ENCODE results near the gene TEP1.

GRCh38 chr14:20375471-20375870 lies 37.8 kb downstream of the TEP1 start:
- TF ChIP-seq, protein P1, sequence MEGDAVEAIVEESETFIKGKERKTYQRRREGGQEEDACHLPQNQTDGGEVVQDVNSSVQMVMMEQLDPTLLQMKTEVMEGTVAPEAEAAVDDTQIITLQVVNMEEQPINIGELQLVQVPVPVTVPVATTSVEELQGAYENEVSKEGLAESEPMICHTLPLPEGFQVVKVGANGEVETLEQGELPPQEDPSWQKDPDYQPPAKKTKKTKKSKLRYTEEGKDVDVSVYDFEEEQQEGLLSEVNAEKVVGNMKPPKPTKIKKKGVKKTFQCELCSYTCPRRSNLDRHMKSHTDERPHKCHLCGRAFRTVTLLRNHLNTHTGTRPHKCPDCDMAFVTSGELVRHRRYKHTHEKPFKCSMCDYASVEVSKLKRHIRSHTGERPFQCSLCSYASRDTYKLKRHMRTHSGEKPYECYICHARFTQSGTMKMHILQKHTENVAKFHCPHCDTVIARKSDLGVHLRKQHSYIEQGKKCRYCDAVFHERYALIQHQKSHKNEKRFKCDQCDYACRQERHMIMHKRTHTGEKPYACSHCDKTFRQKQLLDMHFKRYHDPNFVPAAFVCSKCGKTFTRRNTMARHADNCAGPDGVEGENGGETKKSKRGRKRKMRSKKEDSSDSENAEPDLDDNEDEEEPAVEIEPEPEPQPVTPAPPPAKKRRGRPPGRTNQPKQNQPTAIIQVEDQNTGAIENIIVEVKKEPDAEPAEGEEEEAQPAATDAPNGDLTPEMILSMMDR (conservative IDR thresholded peaks at IDR 0.05; ENCODE audit: low read depth in 2 of 2) = no peak
- TF ChIP-seq, protein P2, sequence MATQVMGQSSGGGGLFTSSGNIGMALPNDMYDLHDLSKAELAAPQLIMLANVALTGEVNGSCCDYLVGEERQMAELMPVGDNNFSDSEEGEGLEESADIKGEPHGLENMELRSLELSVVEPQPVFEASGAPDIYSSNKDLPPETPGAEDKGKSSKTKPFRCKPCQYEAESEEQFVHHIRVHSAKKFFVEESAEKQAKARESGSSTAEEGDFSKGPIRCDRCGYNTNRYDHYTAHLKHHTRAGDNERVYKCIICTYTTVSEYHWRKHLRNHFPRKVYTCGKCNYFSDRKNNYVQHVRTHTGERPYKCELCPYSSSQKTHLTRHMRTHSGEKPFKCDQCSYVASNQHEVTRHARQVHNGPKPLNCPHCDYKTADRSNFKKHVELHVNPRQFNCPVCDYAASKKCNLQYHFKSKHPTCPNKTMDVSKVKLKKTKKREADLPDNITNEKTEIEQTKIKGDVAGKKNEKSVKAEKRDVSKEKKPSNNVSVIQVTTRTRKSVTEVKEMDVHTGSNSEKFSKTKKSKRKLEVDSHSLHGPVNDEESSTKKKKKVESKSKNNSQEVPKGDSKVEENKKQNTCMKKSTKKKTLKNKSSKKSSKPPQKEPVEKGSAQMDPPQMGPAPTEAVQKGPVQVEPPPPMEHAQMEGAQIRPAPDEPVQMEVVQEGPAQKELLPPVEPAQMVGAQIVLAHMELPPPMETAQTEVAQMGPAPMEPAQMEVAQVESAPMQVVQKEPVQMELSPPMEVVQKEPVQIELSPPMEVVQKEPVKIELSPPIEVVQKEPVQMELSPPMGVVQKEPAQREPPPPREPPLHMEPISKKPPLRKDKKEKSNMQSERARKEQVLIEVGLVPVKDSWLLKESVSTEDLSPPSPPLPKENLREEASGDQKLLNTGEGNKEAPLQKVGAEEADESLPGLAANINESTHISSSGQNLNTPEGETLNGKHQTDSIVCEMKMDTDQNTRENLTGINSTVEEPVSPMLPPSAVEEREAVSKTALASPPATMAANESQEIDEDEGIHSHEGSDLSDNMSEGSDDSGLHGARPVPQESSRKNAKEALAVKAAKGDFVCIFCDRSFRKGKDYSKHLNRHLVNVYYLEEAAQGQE (IDR thresholded peaks at IDR 0.05; ENCODE audit: unreplicated experiment) = no peak
- TF ChIP-seq POLR2AphosphoS5 (IDR thresholded peaks at IDR 0.05; ENCODE audit: low read depth) = no peak
- TF ChIP-seq ZNF114 (CRISPR knock-in tag; IDR thresholded peaks at IDR 0.05) = no peak
- no peak for TF ChIP-seq EZH2 (IDR thresholded peaks at IDR 0.05; ENCODE audit: low read depth, unreplicated experiment)
